Glomerular visceral epithelial cell (primary cell): Measurements from ENCODE around the gene CRYGB.
"Not testable (repeated sequence)": the region's sequence is repeated elsewhere in the genome, so short reads cannot be mapped to it uniquely, and the experiment has no call there.

ENCODE experiments used
- DNase-seq: peaks from one replicate; pipeline ENCODE4 v3.0.0-alpha.2; 2016; ENCODE audit errors: extremely low spot score

CRYGB gene

DNA sequence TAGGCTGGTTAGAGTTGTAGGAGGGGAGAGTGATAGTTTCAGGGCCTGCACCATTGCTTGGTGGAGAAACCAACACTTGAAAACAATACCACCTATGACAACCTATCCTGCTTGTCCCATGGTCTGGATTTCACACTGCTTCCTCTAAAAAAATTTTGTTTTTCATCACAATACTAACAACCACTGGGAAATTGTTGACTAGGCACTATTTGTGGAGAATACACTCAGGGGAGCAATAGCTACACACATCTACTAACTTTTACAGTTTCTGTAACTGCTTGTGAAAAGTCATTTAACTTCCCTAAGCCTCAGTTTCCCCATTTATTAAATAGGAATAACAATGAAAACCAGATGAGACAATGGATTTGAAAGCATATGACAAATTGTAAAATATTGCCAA is 4.1 kb upstream of the CRYGB start:
- DNase-seq: no peak

DNA sequence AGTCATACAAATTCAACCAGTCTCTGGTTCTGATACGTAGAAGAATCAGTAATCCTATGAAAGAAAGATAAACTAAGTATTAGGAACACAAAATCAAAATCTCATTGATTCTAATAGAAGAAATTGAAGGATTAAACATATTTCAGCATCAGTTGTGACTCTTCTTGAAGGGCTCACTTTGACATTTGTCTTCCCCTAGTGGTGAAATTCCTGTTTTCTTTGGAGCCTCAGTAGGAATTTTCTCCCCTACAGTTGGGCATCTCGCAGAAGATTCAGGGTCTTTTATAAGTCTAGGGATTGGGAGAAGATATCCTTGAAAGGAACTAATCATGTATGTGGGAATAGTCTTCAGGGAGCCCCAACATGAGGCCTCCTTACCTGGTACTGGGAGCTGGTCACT is 2.8 kb upstream of the CRYGB start:
- no peak for DNase-seq

DNA sequence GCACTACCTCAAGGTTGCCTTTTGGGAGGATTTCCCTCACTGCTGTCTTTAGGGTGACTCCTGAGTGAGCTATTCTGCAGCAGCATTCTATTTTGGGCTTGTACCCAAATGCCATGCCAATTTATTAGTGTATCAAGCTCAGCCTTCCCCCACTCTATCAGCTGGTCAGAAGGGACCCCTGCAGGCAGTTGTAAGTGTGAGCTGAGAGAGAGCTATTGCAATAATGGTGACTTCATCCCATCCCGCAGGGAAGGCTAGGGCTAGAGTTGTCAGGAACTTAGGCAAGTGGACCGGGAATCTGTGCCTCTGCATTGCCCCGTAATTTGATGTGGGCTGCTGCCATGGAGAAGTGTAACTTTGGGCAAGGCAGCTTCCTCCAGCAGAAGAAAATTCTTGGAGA is 1.8 kb upstream of the CRYGB start:
- DNase-seq: no peak

DNA sequence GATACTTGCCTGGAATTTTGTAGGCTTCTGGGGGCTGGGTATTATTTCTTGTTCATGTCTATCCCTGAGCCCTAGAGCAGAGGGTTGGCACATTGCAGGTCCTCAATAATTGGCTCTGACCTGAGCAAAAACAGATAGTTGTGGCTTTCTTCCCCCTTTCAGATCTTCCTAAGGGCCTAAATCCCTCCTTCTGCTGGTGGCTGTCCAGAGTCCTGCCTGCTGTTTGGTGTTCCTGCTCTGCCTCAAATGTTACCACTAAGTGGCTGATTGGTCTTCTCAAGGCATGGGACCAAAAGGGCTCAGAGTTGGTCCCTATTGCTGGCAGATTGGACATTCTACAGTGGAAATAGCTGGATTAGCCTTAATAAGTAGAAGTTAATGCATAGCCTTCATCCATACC is 1.1 kb upstream of the CRYGB start:
- no peak for DNase-seq

DNA sequence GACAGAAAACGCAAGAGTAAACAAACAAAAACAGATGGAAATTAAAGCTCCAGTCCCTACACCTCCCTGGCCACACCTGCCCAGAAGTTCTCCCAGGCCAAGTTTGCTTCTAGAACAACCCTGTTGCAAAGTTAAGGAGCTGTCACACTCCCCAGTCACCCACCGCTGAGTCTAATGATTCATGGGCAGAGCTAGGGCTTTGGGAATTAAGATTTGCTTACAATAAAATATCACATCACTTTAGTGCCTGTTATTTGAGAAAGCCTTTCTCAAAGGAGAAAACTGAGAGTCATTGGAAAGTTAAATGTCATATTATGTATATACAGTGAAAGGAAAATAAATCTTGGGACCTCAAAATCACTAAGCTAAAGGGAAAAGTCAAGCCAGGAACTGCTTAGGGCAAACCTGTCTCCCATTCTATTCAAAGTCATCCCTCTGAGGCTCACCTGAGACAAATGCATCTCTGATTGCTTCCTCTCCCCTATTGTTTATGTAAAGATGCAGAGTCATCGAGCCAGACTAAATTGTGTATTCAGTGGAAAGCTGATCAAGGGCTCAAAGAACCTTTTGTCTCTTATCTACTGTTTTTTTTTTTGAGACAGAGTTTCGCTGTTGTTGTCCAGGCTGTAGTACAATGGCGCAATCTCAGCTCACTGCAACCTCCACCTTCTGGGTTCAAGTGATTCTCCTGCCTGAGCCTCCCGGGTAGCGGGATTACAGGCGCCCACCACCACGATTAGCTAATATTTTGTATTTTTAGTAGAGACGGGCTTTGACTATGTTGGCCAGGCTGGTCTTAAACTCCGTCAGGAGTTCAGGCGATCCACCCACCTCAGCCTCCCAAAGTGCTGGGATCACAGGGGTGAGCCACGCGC is 2.8 kb downstream of the CRYGB start:
- DNase-seq: no peak

DNA sequence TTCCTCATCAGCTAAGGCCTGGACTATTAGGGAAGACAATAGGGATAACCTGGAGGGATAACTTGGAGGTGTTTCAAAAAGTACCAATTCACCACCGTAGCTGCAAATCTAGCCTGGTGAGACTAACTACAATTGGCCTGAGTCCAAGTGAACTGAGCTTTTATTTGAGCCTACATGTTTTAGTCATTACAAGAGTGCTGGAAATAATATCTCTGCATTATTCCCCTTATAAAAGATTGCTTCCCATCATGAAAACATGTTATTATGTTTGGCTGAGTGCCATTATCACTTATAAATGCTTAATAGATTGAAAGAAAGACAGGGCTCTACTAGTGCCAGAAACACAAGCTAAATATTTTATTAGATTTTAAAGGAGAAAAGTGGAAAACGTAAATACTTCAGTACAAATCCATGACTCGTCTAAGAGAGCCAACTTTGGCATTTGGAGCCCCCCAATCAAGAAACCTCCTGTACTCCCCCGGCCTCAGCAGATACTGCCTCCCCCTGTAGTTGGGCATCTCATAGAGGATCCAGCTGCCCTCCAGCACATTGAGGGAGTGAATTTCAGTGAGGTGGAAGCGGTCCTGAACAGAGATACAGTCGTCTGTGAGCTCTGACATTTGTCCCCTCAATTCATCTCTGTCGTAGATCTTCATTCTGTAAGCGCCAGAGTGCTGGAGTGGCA is 3.6 kb downstream of the CRYGB start:
- no peak for DNase-seq

DNA sequence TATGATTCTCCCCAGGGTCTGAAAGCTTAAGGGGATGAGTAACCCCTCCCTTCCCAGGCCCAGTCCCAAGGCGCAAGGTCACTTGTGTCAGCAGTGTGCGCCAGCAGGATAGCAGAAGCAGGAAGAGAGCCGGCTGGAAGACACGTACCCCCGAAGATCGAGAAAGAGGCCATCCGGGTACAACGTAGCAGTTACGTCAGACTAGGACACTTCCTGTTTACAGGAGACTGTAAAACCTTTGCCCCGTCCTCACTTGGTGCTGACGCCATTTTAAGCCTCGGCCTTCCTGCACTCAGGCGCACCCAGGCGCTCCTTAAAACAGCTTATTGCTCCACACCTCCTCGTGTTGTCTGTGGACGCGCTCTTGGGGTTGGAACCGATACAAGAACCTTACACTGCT is 6.5 kb downstream of the CRYGB start:
- DNase-seq: no peak

DNA sequence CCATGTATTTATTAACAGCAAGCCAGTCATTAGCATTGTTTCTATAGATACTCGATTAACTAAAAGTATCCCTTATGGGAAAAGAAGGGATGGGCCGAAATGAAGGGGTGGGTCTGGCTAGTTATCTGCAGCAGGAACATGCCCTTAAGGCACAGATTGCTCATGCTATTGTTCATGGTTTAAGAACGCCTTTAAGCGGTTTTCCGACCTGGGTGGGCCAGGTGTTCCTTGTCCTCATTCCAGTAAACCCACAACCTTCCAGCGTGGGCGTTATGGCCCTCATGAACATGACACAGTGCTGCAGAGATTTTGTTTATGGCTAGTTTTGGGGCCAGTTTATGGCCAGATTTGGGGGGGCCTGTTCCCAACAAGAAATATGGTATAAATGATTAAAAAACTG is 7.6 kb downstream of the CRYGB start:
- not testable (repeated sequence) for DNase-seq

DNA sequence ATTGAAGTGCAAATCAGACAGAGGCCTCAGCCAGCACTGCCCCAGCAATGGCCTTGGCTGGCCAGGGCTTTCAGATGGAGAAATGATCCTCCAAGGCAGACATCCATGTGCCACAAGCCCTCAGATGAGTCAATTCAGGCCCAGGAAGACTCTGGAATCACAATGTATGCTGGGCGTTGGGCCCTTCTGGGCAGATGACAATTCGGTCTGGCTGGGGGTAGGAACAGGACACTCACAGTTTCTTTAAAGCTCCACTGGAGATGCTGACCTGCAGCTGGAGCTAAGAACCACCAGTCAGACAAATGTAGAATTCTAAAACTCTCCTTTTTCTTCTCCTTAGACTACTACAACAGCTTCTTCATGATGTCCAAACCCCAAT is 9.3 kb downstream of the CRYGB start:
- DNase-seq: no peak

DNA sequence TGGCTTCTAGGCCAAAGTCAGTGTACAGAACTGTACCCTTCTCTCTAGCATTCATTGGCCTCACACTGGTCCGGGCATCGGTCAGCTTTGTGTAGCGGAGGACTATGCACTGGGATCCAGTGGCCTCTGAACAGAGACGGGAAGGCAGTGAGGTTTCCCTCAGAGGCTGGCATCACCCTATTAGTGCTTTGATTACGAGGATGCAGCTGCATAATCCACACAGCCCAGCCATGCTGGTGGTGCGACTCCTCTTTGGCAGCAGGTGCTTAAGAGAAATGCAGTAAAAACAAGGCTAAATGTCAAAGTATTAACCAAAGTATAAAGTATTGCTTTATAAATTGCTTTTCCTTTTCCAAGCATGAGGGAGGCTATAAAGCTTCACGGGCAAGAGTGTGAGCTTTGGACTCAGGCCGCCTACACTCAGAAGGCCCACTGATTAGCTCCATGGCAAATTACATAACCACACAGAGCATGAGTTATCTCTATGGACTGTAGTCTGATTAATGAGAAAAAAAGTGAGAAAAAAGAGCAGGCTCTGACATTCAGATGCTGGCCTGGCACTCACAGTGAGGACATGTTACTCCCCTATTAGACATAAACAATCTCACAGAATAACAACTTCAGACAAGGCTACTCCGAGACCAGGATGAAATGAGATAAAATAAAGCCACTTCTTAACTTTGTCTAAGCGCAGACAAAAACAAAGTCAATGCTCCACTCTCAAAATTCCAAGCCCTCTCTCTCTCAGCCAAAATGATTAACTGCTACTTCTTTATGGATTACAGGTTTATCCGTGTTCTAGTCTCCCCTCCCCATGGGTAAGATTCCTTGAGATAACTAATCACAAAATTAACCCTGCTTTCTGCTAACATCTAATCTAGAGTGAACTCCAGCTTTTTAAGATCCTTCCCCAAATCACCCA is 9.9 kb downstream of the CRYGB start:
- DNase-seq: no peak

DNA sequence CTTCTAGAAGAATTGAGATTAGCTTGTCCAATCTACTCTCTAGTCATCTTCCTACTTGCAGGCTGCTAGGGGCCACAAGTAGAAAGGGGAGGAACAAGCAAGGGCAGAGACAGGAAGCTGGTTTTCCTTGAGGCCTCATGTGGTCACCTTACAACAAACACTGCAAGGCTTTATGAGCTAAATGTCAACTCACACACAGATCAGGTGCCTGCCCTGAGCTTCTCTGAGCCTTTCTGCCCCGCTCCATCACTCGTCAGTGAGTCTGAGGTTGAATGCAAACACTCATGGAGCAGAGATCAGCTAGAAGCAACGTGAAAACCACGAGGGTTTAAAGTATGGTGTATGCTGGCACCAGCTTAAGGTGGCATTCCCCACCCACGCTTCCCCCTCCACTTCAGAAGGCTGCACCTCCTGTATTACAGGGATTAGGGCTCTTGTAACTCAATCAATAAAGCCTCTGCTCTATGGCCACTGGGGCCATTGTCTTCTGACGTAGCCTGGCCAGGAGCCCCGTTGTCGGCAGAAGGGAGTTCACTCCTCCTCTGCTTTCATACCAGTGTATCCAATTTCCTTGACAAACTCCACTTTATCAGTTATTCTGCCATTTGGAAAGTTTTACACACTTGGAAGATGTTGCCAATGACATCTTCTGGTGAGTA is 10.9 kb downstream of the CRYGB start:
- no peak for DNase-seq

DNA sequence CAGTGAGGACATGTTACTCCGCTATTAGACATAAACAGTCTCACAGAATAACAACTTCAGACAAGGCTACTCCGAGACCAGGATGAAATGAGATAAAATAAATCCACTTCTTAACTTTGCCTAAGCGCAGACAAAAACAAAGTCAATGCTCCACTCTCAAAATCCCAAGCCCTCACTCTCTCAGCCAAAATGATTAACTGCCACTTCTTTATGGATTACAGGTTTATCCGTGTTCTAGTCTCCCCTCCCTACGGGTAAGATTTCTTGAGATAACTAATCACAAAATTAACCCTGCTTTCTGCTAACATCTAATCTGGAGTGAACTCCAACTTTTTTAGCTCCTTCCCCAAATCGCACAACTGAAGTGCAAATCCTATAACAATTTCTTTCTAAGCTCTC is 15.2 kb downstream of the CRYGB start:
- DNase-seq: no peak

DNA sequence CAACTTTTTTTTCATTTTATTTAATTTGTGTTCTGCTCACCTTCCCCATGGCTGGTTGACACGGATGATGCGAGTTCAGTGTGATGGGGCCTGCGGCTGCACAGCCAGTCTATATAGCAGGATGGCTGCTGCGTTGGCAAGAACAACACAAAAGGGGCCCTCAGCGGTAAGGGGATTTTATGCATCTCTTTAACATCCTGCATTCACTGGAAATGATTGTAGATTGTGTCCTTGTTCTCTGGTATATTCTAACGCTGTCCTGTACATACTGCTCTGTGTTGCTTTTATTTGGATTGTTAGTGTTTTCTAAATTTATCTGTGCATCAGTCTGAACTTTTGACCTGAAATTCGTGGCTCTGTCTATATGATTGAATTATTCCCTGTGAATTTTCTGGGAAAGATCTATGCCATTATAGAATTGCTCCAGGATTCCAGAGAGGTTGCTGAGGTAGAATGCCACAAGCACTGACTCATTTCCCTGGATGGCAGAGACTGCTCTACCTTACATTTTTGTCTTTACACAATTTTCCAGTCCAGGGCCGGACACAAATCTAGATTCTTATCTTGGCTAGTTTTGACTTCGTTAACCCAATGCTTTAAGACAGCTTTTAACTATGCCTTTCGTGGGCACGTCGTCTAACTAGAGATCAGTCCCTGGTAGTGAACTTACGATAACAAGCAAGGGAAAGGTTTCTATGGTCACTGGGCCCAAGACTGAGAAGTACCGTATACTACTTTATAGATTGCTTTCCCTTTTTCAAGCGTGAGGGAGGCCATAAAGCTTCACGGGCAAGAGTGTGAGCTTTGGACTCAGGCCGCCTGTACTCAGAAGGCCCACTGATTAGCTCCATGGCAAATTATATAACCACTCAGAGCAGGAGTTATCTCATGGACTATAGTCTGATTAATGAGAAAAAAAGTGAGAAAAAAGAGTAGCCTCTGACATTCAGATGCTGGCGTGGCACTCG is 15.9 kb downstream of the CRYGB start, which contains the start of gene CRYGC:
TSS of gene CRYGC (minus strand) at position 85 of the 968 bp plus-strand sequence. CDS start at position 49, 36 bp downstream.
- peak; percentile 42 for DNase-seq

DNA sequence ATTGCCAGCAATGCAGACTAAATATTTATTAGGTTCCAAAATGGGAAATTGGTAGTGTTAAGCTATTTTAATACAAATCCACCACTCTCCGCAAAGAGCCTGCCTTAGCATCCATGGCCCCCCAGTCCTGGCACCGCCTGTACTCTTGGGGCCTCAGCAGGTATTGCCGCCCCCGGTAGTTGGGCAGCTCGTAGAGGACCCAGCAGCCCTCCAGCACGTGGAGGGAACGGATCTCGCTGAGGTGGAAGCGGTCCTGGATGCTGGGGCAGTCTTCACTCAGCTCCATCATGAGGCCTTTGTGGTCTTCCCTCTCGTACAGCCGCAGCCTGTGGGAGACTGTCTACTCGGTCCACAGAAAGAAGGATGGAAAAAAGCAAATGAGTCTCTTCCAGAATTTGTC is 17.8 kb downstream of the CRYGB start:
- DNase-seq: no peak

DNA sequence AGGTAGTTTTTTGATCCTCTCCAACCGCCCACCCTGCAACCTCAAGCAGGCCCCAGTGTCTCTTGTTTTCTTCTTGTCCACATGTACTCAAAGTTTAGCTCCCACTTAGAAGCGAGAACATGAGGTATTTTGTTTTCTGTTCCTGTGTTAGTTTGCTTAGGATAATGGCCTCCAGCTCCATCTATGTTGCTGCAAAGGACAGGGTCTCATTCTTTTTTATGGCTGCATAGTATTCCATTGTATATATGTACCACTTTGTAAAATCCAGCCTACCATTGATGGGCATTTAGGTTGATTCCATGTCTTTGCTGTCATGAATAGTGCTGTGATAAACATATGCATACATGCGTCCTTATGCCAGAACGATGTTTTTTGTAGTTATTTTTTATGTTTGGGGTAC is 18.9 kb downstream of the CRYGB start:
- DNase-seq: no peak

DNA sequence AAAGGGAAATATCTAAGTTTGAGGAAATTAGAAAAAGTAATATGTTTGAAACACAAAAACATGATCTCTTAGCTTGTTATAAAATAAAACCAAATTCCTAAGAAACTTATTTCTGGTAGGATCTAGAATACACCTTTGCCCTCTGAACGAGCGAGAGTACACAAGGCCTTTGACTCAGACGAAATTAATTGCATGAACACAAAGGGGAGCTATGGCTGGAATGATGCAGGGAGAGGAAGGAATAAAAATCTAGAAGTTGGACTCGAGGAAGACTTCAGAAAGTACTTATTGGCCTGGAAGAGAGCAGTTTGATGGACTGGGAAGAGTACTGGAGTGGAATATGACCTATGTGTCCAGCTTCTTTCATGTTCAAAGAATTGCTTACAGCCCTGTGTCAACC is 20.7 kb downstream of the CRYGB start:
- DNase-seq: no peak

DNA sequence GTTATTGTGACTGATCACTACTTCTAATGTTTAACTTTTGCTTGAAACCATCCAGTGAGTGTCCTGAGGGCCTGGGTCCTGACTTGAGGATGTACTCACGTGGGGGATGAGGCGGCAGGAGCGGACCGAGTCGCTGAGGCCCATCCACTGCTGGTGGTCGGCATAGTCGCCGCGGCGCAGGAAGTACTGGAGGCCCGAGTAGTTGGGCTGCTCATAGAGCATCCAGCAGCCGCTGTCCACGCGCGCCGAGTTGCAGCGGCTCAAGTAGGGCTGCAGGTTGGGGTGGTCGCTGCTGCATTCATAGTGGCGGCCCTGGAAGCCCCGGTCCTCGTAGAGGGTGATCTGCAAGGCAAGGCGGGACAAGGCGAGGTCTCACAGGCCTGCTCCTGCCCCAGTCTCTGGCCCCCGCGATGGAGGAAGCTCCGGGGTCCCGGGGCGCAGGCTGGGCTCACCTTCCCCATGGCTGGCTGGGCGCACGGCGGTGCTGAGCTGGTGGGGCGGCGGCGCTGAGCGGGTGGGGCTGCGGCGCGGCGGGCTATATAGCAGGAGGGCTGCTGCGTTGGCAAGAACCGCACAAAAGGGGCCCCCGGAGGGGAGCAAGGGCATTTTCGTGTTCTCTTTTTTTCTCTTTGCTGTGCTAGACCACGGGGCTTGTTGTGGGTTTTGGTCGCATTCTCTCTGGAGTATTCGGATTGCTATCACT is 21.8 kb downstream of the CRYGB start, which contains the start of gene CRYGD:
TSS of gene CRYGD (minus strand) at position 512 of the 703 bp plus-strand sequence. CDS start at position 461, 51 bp downstream.
- not testable (repeated sequence) for DNase-seq

DNA sequence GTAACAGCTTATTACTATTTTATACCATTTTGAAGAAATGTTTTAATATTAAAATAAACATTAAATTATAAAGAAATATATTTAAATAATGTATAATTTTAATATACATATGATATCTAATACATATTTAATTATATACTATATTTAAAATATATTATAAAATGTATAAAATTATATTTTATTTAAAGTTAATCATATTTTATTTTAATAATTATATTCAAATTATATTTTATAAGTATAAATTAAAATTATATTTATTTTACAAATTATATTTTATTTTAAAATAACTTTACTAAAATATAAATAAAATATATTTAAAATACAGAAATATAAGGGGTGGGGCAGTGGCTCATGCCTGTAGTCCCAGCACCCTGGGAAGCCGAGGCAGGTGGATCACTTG is 23.7 kb downstream of the CRYGB start:
- no peak for DNase-seq

DNA sequence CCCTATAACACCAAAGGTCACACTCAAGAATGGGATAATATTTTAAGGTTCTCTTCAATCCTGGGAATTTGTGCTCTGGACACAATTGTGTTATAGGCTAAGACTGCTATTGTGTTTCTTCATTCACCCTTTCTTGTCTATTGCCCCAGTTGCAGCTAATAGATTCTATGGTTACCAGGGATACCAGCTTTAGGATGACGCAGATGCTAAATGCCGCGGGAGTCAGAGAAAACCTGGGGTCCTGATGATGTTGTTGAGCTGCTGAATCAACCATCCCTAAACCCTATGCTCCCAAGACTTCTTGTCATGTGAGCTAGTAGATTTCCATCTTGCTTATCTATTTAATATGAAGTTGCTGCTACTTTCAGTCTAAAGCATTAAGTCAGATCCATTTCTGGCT is 27.0 kb downstream of the CRYGB start:
- DNase-seq: no peak

DNA sequence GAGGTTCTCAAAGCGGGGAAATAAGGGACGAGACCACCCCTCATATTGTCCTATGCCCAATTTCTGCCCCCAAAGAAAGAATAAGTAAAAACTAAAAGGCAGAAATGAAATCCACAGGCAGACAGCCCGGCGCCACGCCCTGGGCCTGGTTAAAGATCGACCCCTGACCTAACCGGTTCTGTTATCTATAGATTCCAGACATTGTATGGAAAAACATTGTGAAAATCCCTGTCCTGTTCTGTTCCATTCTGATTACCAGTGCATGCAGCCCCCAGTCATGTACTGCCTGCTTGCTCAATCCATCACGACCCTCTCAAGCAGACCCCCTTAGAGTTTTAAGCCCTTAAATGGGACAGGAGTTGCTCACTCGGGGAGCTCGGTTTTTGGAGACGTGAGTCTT is 28.6 kb downstream of the CRYGB start:
- DNase-seq: not testable (repeated sequence)
